ENCODE measurements around the gene LRRK1. TPM values are rescaled to one million over a fixed set of nuclear protein-coding genes. Genes with fewer than 3 reads are reported as not detected.

Gene LRRK1
- total and polyA plus RNA-seq, 2 experiments from 2014 or later: 6.2 to 6.4 TPM

- Histone ChIP-seq H3F3A (ENCODE audit: insufficient read depth) (no peaks in the 10 kb centered on the region), H3K9me2 (ENCODE audit: insufficient read depth) (no peaks in the 10 kb centered on the region), H3K4me3 (peak overlapping the region; percentile 60), H3K4me2 (ENCODE audit: unreplicated experiment) (peak overlapping the region; percentile 55), H2AFZ (peak overlapping the region; percentile 76), H3K36me3 (ENCODE audit: low read depth) (no peaks in the 10 kb centered on the region), H3K27me3 (replicated peaks; ENCODE audit: insufficient read depth) (no peaks in the 10 kb centered on the region), H3K79me2 (ENCODE audit: insufficient read depth) (no peaks in the 10 kb centered on the region), H3K9ac (peak overlapping the region; percentile 69), H3K27ac (no peak overlapping the region), H3K4me1 (ENCODE audit: insufficient read depth) (peaks cover 4% of the 10 kb centered on the region; the same call in 1 of the 2 replicates), H3K9me3 (ENCODE audit: low read depth) (no peaks in the 10 kb centered on the region), H4K20me1 (ENCODE audit: insufficient read depth) (no peaks in the 10 kb centered on the region)
- no peak for TF ChIP-seq EZH2phosphoT487 (IDR thresholded peaks at IDR 0.05; ENCODE audit: insufficient read depth, low read depth)
- TF ChIP-seq EZH2 (IDR thresholded peaks at IDR 0.05; ENCODE audit: insufficient read depth, poor library complexity, severe bottlenecking): no peak
- 13% methylated on average over 42 of the region's 42 CpGs for WGBS, 2 experiments (ENCODE audit: low coverage in 1 of 2, low lambda C conversion rate in 2 of 2, missing lambda C conversion rate in 2 of 2)
- DNase-seq: peak; percentile 79
- in situ Hi-C loops (cut with MboI): loop anchor here (10.0 kb wide), 1 partner anchor 166 kb away; the partner anchor contains the start of gene CHSY1
Observed at GRCh38 chr15:101088788-101089578, 169.8 kb downstream of the LRRK1 start.

- Histone ChIP-seq H3K36me3 (ENCODE audit: low read depth) (no peaks in the 10 kb centered on the region), H3K9me3 (ENCODE audit: low read depth) (no peaks in the 10 kb centered on the region), H3K4me1 (ENCODE audit: insufficient read depth) (peaks cover 4% of the 10 kb centered on the region; the same call in 1 of the 2 replicates), H3K9me2 (ENCODE audit: insufficient read depth) (no peaks in the 10 kb centered on the region), H3K79me2 (ENCODE audit: insufficient read depth) (no peaks in the 10 kb centered on the region), H3F3A (ENCODE audit: insufficient read depth) (no peaks in the 10 kb centered on the region), H3K9ac (no peak overlapping the region), H3K27ac (no peak overlapping the region), H4K20me1 (ENCODE audit: insufficient read depth) (no peaks in the 10 kb centered on the region), H3K27me3 (replicated peaks; ENCODE audit: insufficient read depth) (no peaks in the 10 kb centered on the region), H3K4me2 (ENCODE audit: unreplicated experiment) (no peak overlapping the region), H2AFZ (0 out of 2 replicates have a peak overlapping the region, but pooled peaks have one; percentile 76), H3K4me3 (no peak overlapping the region)
- no peak for TF ChIP-seq EZH2phosphoT487 (IDR thresholded peaks at IDR 0.05; ENCODE audit: insufficient read depth, low read depth)
- no peak for TF ChIP-seq EZH2 (IDR thresholded peaks at IDR 0.05; ENCODE audit: insufficient read depth, poor library complexity, severe bottlenecking)
- no peak for DNase-seq
- in situ Hi-C loops (cut with MboI): loop anchor here (10.0 kb wide), 1 partner anchor 165 kb away; the partner anchor contains the start of gene CHSY1
- 79 to 88% methylated on average over 9 of the region's 9 CpGs for WGBS, 2 experiments (ENCODE audit: low coverage in 1 of 2, low lambda C conversion rate in 2 of 2, missing lambda C conversion rate in 2 of 2)
Observed at GRCh38 chr15:101089579-101090427, 170.6 kb downstream of the LRRK1 start.

GRCh38 chr15:101090428-101090790 is 171.3 kb downstream of the LRRK1 start:
- Histone ChIP-seq H3K27ac (no peak overlapping the region), H3K4me3 (no peak overlapping the region), H3K79me2 (ENCODE audit: insufficient read depth) (no peaks in the 10 kb centered on the region), H3K4me2 (ENCODE audit: unreplicated experiment) (no peak overlapping the region), H2AFZ (no peak overlapping the region), H3F3A (ENCODE audit: insufficient read depth) (no peaks in the 10 kb centered on the region), H4K20me1 (ENCODE audit: insufficient read depth) (no peaks in the 10 kb centered on the region), H3K9me2 (ENCODE audit: insufficient read depth) (no peaks in the 10 kb centered on the region), H3K9me3 (ENCODE audit: low read depth) (no peaks in the 10 kb centered on the region), H3K9ac (no peak overlapping the region), H3K4me1 (ENCODE audit: insufficient read depth) (peaks cover 4% of the 10 kb centered on the region; the same call in 1 of the 2 replicates), H3K36me3 (ENCODE audit: low read depth) (no peaks in the 10 kb centered on the region), H3K27me3 (replicated peaks; ENCODE audit: insufficient read depth) (no peaks in the 10 kb centered on the region)
- TF ChIP-seq EZH2phosphoT487 (IDR thresholded peaks at IDR 0.05; ENCODE audit: insufficient read depth, low read depth): no peak
- TF ChIP-seq EZH2 (IDR thresholded peaks at IDR 0.05; ENCODE audit: insufficient read depth, poor library complexity, severe bottlenecking): no peak
- WGBS, 2 experiments (ENCODE audit: low coverage in 1 of 2, low lambda C conversion rate in 2 of 2, missing lambda C conversion rate in 2 of 2): 93 to 96% methylated on average over 2 of the region's 2 CpGs
- no peak for DNase-seq
- in situ Hi-C loops (cut with MboI): no loop called here
